AG04450 (cell line): ENCODE measurements around the gene ZRANB3. TPM values are rescaled to one million over a fixed set of nuclear protein-coding genes. Genes with fewer than 3 reads are reported as not detected.
A peak's percentile ranks its signal among the peaks of the same experiment; 100 is the strongest.

Source experiments
- CTCF ChIA-PET: fragments of 300-600, 350-600 bp; formaldehyde crosslinking; extraction: SDS; loops from one replicate; lab custom pipeline; 2022; ENCODE audit warnings: antibody characterized with exemption, inconsistent platforms; lab: Charles Lee
- POLR2A ChIA-PET: fragments of 350-600 bp; formaldehyde crosslinking; extraction: SDS; loops from one replicate; lab custom pipeline; 2021; ENCODE audit warnings: antibody characterized with exemption, inconsistent platforms; lab: Yijun Ruan, JAX
- DNase-seq: peaks from one replicate; pipeline ENCODE4 v3.0.0-alpha.2; 2011; ENCODE audit warnings: low read depth, low spot score
- H3K27ac ChIP-seq: one replicate; pipeline ENCODE4 v1.5.1; 2012; ENCODE audit warnings: low read depth, low read length, control low read depth
- H3K27me3 ChIP-seq: one replicate; pipeline ENCODE4 v1.6.0; 2012; ENCODE audit warnings: low read length; ENCODE audit not compliant: control insufficient read depth, insufficient read depth
- H3K4me3 ChIP-seq: 2 replicates; pipeline ENCODE4 v1.5.1; 2011; ENCODE audit warnings: mild to moderate bottlenecking, low read depth, low read length, control low read depth
- H3K9me3 ChIP-seq: 2 replicates; pipeline ENCODE4 v1.5.1; 2012; ENCODE audit warnings: low read length; ENCODE audit not compliant: control insufficient read depth, insufficient read depth
- CTCF ChIP-seq: IDR thresholded peaks from 2 replicates; pipeline ENCODE4 v1.5.1; 2011; ENCODE audit warnings: low read depth, low read length, control low read depth, inconsistent platforms
- polyA plus RNA-seq: library from polyadenylated mRNA; depleted of rRNA; stranded (reverse); fragments of >200 nt; gene quantifications from 2 replicates; pipeline ENCODE4 v1.2.3, GENCODE V29; 2011

Gene ZRANB3
- polyA plus RNA-seq, 1 experiment = 4.0 TPM

DNA sequence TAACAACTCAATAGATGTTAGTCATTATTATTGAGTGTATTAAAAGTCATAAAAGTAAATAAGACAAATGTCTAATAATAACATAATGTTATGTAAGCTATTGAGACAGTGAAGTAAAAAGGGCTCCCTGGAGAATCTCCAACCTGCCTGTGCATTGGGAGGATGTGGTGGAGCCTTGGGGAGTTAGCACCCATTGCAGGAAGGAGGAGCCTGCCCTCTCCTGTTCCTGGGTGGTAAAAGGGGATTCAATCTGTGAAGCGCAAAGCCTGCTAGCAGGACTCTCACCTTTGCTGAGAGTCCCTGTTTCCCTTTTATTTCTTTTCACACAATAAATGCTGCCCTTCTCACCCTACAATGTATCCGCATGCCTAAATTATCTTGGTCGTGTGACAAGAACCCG, 272.8 kb downstream of the ZRANB3 start:
- DNase-seq = no peak
- ChIA-PET POLR2A (no interaction called here), CTCF (no interaction called here)
- no peak overlapping the region for H3K27ac ChIP-seq
- H3K4me3 ChIP-seq = no peak overlapping the region
- H3K27me3 ChIP-seq = no peaks in the 10 kb centered on the region
- no peak for TF ChIP-seq CTCF
- peaks cover 3% of the 10 kb centered on the region; the same call in 1 of the 2 replicates for H3K9me3 ChIP-seq

- Histone ChIP-seq H3K4me3 (no peak overlapping the region), H3K27ac (no peak overlapping the region), H3K27me3 (no peaks in the 10 kb centered on the region), H3K9me3 (peaks cover 3% of the 10 kb centered on the region; the same call in 1 of the 2 replicates)
- peak; percentile 34 for DNase-seq
- ChIA-PET POLR2A (no interaction called here), CTCF (no interaction called here)
- no peak for TF ChIP-seq CTCF
Observed at GRCh38 chr2:135257383-135258090, 273.5 kb downstream of the ZRANB3 start.

DNA sequence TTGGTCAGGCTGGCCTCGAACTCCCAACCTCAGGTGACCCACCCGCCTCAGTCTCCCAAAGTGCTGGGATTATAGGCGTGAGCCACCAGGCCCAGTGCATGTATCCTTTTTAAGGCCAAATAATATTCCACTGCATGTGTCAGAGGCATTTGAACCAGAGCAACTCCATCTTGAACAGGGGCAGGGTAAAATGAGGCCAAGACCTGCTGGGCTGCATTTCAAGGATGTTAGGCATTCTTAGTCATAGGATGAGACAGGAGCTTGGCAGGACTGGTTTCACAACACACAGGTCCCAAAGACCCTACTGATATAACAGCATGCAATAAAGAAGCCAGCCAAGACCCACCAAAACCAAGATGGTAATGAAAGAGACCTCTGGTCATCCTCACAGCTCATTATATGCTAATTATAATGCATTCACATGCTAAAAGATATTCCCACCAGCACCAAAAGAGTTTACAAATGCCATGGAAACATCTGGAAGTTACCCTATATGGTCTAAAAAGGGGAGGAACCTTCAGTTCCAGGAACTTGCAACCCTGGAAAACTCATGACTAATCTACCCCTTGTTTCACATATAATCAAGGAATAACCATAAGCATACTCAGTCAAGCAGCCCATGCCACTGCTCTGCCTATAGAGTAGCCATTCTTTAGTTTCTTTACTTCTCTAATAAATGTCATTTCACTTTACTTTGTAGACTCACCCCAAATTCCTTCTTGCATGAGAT, 274.3 kb downstream of the ZRANB3 start:
- Histone ChIP-seq H3K27me3 (no peaks in the 10 kb centered on the region), H3K9me3 (peaks cover 3% of the 10 kb centered on the region; the same call in 1 of the 2 replicates), H3K4me3 (no peak overlapping the region), H3K27ac (no peak overlapping the region)
- CTCF ChIA-PET = no interaction called here
- TF ChIP-seq CTCF = no peak
- POLR2A ChIA-PET = no interaction called here
- no peak for DNase-seq

GRCh38 chr2:135255208-135255607, 275.8 kb downstream of the ZRANB3 start:
- DNase-seq = no peak
- ChIA-PET CTCF (no interaction called here), POLR2A (no interaction called here)
- Histone ChIP-seq H3K4me3 (no peak overlapping the region), H3K9me3 (peaks cover 9% of the 10 kb centered on the region), H3K27ac (no peak overlapping the region), H3K27me3 (no peaks in the 10 kb centered on the region)
- no peak for TF ChIP-seq CTCF
